ENCODE data around the gene ANKRD11. TPM values are rescaled to one million over a fixed set of nuclear protein-coding genes. Genes with fewer than 3 reads are reported as not detected.

The ANKRD11 gene
- total RNA-seq, 1 donor from 2014 or later = 367 TPM

- peak overlapping the region; percentile 87 for H3K27ac Mint-ChIP-seq (ENCODE audit: unreplicated experiment)
- no peaks in the 10 kb centered on the region for H3K36me3 Mint-ChIP-seq (ENCODE audit: unreplicated experiment)
- TF ChIP-seq CTCF (IDR thresholded peaks at IDR 0.05; ENCODE audit: partially characterized antibody, unreplicated experiment) = no peak
- H3K4me3 Mint-ChIP-seq (ENCODE audit: unreplicated experiment) = peak overlapping the region; percentile 80
- H3K4me1 Mint-ChIP-seq (ENCODE audit: low read depth, unreplicated experiment) = peaks cover 63% of the 10 kb centered on the region
- H3K9me3 Mint-ChIP-seq (ENCODE audit: unreplicated experiment) = peaks cover 31% of the 10 kb centered on the region
- H3K27me3 Mint-ChIP-seq (ENCODE audit: unreplicated experiment) = peaks cover 22% of the 10 kb centered on the region
- DNase-seq = no peak
These were observed 4.6 kb downstream of the ANKRD11 start for GRCh38 chr16:89485701-89486246.

- Mint-ChIP-seq H3K27ac (ENCODE audit: unreplicated experiment) (peak overlapping the region; percentile 96), H3K9me3 (ENCODE audit: unreplicated experiment) (peaks cover 29% of the 10 kb centered on the region), H3K27me3 (ENCODE audit: unreplicated experiment) (peaks cover 21% of the 10 kb centered on the region), H3K36me3 (ENCODE audit: unreplicated experiment) (no peaks in the 10 kb centered on the region), H3K4me3 (ENCODE audit: unreplicated experiment) (peak overlapping the region; percentile 80), H3K4me1 (ENCODE audit: low read depth, unreplicated experiment) (peaks cover 66% of the 10 kb centered on the region)
- peak; percentile 51 for DNase-seq
- TF ChIP-seq CTCF (IDR thresholded peaks at IDR 0.05; ENCODE audit: partially characterized antibody, unreplicated experiment) = no peak
These were observed 5.3 kb downstream of the ANKRD11 start for GRCh38 chr16:89484923-89485679.

- H3K4me3 Mint-ChIP-seq (ENCODE audit: unreplicated experiment) = peak overlapping the region; percentile 80
- H3K4me1 Mint-ChIP-seq (ENCODE audit: low read depth, unreplicated experiment) = peaks cover 69% of the 10 kb centered on the region
- H3K9me3 Mint-ChIP-seq (ENCODE audit: unreplicated experiment) = peaks cover 27% of the 10 kb centered on the region
- no peaks in the 10 kb centered on the region for H3K36me3 Mint-ChIP-seq (ENCODE audit: unreplicated experiment)
- DNase-seq = no peak
- no peak for TF ChIP-seq CTCF (IDR thresholded peaks at IDR 0.05; ENCODE audit: partially characterized antibody, unreplicated experiment)
- H3K27me3 Mint-ChIP-seq (ENCODE audit: unreplicated experiment) = peaks cover 19% of the 10 kb centered on the region
- peak overlapping the region; percentile 96 for H3K27ac Mint-ChIP-seq (ENCODE audit: unreplicated experiment)
These were observed 6.3 kb downstream of the ANKRD11 start for GRCh38 chr16:89484041-89484501.

- Mint-ChIP-seq H3K9me3 (ENCODE audit: unreplicated experiment) (peaks cover 22% of the 10 kb centered on the region), H3K27ac (ENCODE audit: unreplicated experiment) (peak overlapping the region; percentile 54), H3K36me3 (ENCODE audit: unreplicated experiment) (no peaks in the 10 kb centered on the region), H3K27me3 (ENCODE audit: unreplicated experiment) (peaks cover 16% of the 10 kb centered on the region), H3K4me3 (ENCODE audit: unreplicated experiment) (peak overlapping the region; percentile 77), H3K4me1 (ENCODE audit: low read depth, unreplicated experiment) (peaks cover 75% of the 10 kb centered on the region)
- DNase-seq = no peak
- no peak for TF ChIP-seq CTCF (IDR thresholded peaks at IDR 0.05; ENCODE audit: partially characterized antibody, unreplicated experiment)
These were observed 7.5 kb downstream of the ANKRD11 start for GRCh38 chr16:89482817-89483205.
